ENCODE measurements around the gene APOA4.
A peak's percentile ranks its signal among the peaks of the same experiment; 100 is the strongest.

APOA4 gene

GRCh38 chr11:116853461-116854073 is 30.5 kb upstream of the APOA4 start (continued):
- TF ChIP-seq SCRT1 (tag by site-specific recombination; IDR thresholded peaks at IDR 0.05; ENCODE audit: borderline replicate concordance) (0 out of 2 replicates have a peak, but pooled peaks have one; percentile 35), ZNF830 (tag by site-specific recombination; IDR thresholded peaks at IDR 0.05; ENCODE audit: low read depth) (no peak), PRDM4 (tag by site-specific recombination; IDR thresholded peaks at IDR 0.05) (peak; percentile 93), ZNF211 (tag by site-specific recombination; IDR thresholded peaks at IDR 0.05; ENCODE audit: low read depth) (no peak), ZBTB7A (tag by site-specific recombination; IDR thresholded peaks at IDR 0.05; ENCODE audit: low read depth) (no peak), ZNF843 (tag by site-specific recombination; IDR thresholded peaks at IDR 0.05) (peak; percentile 99), ZBTB49 (tag by site-specific recombination; IDR thresholded peaks at IDR 0.05; ENCODE audit: low read depth) (no peak), KLF1 (tag by site-specific recombination; IDR thresholded peaks at IDR 0.05) (0 out of 2 replicates have a peak, but pooled peaks have one; percentile 41), ZBTB11 (tag by site-specific recombination; conservative IDR thresholded peaks at IDR 0.05; ENCODE audit: low read depth) (no peak), ZNF202 (tag by site-specific recombination; IDR thresholded peaks at IDR 0.05; ENCODE audit: borderline replicate concordance) (no peak), ZNF768 (tag by site-specific recombination; IDR thresholded peaks at IDR 0.05) (no peak), ZNF335 (tag by site-specific recombination; conservative IDR thresholded peaks at IDR 0.05) (no peak), SCRT2 (tag by site-specific recombination; IDR thresholded peaks at IDR 0.05) (no peak), MYNN (tag by site-specific recombination; IDR thresholded peaks at IDR 0.05; ENCODE audit: borderline replicate concordance) (no peak), ZNF155 (tag by site-specific recombination; IDR thresholded peaks at IDR 0.05) (no peak), SP7 (tag by site-specific recombination; IDR thresholded peaks at IDR 0.05) (peak; percentile 72), ZNF423 (tag by site-specific recombination; IDR thresholded peaks at IDR 0.05) (0 out of 2 replicates have a peak, but pooled peaks have one; percentile 33), KLF16 (tag by site-specific recombination; IDR thresholded peaks at IDR 0.05) (no peak), GLIS1 (tag by site-specific recombination; IDR thresholded peaks at IDR 0.05) (peak; percentile 91), ZNF394 (tag by site-specific recombination; IDR thresholded peaks at IDR 0.05; ENCODE audit: borderline replicate concordance) (no peak), ZNF544 (tag by site-specific recombination; IDR thresholded peaks at IDR 0.05) (no peak), PRDM1 (tag by site-specific recombination; IDR thresholded peaks at IDR 0.05) (no peak), ZNF292 (tag by site-specific recombination; IDR thresholded peaks at IDR 0.05; ENCODE audit: borderline replicate concordance, low read depth) (no peak), ZNF529 (tag by site-specific recombination; IDR thresholded peaks at IDR 0.05; ENCODE audit: insufficient replicate concordance) (no peak), ZNF677 (tag by site-specific recombination; IDR thresholded peaks at IDR 0.05) (no peak), ZNF311 (tag by site-specific recombination; IDR thresholded peaks at IDR 0.05; ENCODE audit: borderline replicate concordance) (no peak)
- TF ChIP-seq, protein P1, sequence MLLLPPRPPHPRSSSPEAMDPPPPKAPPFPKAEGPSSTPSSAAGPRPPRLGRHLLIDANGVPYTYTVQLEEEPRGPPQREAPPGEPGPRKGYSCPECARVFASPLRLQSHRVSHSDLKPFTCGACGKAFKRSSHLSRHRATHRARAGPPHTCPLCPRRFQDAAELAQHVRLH (tag by site-specific recombination; IDR thresholded peaks at IDR 0.05): peak; percentile 96
- TF ChIP-seq, protein P2, sequence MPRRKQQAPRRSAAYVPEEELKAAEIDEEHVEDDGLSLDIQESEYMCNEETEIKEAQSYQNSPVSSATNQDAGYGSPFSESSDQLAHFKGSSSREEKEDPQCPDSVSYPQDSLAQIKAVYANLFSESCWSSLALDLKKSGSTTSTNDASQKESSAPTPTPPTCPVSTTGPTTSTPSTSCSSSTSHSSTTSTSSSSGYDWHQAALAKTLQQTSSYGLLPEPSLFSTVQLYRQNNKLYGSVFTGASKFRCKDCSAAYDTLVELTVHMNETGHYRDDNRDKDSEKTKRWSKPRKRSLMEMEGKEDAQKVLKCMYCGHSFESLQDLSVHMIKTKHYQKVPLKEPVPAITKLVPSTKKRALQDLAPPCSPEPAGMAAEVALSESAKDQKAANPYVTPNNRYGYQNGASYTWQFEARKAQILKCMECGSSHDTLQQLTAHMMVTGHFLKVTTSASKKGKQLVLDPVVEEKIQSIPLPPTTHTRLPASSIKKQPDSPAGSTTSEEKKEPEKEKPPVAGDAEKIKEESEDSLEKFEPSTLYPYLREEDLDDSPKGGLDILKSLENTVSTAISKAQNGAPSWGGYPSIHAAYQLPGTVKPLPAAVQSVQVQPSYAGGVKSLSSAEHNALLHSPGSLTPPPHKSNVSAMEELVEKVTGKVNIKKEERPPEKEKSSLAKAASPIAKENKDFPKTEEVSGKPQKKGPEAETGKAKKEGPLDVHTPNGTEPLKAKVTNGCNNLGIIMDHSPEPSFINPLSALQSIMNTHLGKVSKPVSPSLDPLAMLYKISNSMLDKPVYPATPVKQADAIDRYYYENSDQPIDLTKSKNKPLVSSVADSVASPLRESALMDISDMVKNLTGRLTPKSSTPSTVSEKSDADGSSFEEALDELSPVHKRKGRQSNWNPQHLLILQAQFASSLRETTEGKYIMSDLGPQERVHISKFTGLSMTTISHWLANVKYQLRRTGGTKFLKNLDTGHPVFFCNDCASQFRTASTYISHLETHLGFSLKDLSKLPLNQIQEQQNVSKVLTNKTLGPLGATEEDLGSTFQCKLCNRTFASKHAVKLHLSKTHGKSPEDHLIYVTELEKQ (tag by site-specific recombination; IDR thresholded peaks at IDR 0.05; ENCODE audit: borderline replicate concordance): peak; percentile 73
